ENCODE measurements around the gene NCOA3. TPM values are rescaled to one million over a fixed set of nuclear protein-coding genes. Genes with fewer than 3 reads are reported as not detected.
A peak's percentile ranks its signal among the peaks of the same experiment; 100 is the strongest.
"Not testable (repeated sequence)": the region's sequence is repeated elsewhere in the genome, so short reads cannot be mapped to it uniquely, and the experiment has no call there.

The NCOA3 gene
- polyA plus RNA-seq, 5 donors: 25.8 to 41.9 (median 39.2) TPM

GRCh38 chr20:47466704-47467459 lies 34.8 kb upstream of the NCOA3 start:
- no peak for DNase-seq

GRCh38 chr20:47468290-47469050 lies 33.2 kb upstream of the NCOA3 start:
- DNase-seq: no peak

- no peak for DNase-seq
Measured at GRCh38 chr20:47475419-47476044, 26.2 kb upstream of the NCOA3 start.

GRCh38 chr20:47476452-47476851 lies 25.2 kb upstream of the NCOA3 start:
- DNase-seq: no peak

GRCh38 chr20:47479093-47479492 lies 22.6 kb upstream of the NCOA3 start:
- DNase-seq: no peak

- DNase-seq: no peak
Measured at GRCh38 chr20:47479506-47479905, 22.2 kb upstream of the NCOA3 start.

GRCh38 chr20:47480239-47480638 lies 21.4 kb upstream of the NCOA3 start:
- no peak for DNase-seq

GRCh38 chr20:47480705-47481104 lies 21.0 kb upstream of the NCOA3 start:
- no peak for DNase-seq

GRCh38 chr20:47481330-47482216 lies 20.1 kb upstream of the NCOA3 start:
- no peak for DNase-seq

GRCh38 chr20:47482705-47483104 lies 19.0 kb upstream of the NCOA3 start:
- no peak for DNase-seq

GRCh38 chr20:47484303-47484702 lies 17.4 kb upstream of the NCOA3 start:
- DNase-seq: no peak

GRCh38 chr20:47487175-47487917 lies 14.3 kb upstream of the NCOA3 start:
- DNase-seq: no peak

GRCh38 chr20:47489448-47489872 lies 12.2 kb upstream of the NCOA3 start:
- no peak for DNase-seq

- DNase-seq: no peak
Measured at GRCh38 chr20:47490795-47491194, 10.9 kb upstream of the NCOA3 start.

GRCh38 chr20:47492284-47492683 lies 9.4 kb upstream of the NCOA3 start:
- DNase-seq: no peak

- DNase-seq: peak; percentile 90 to 92
Measured at GRCh38 chr20:47493175-47493962, 8.3 kb upstream of the NCOA3 start.

GRCh38 chr20:47493963-47494293 lies 7.8 kb upstream of the NCOA3 start:
- no peak for DNase-seq

GRCh38 chr20:47494606-47495005 lies 7.1 kb upstream of the NCOA3 start:
- not testable (repeated sequence) for DNase-seq

GRCh38 chr20:47496118-47496517 lies 5.6 kb upstream of the NCOA3 start:
- DNase-seq: no peak

- no peak for DNase-seq
Measured at GRCh38 chr20:47498606-47499005, 3.1 kb upstream of the NCOA3 start.

All from right lung (tissue), 5 donors.